Measurements from ENCODE around the gene KLF18.

GRCh38 chr1:44113095-44113609, 28.3 kb downstream of the KLF18 start:
- TF ChIP-seq CTCF (IDR thresholded peaks at IDR 0.05) (no peak), EZH2 (IDR thresholded peaks at IDR 0.05; ENCODE audit: borderline replicate concordance, insufficient read depth, low read depth, low read length, poor library complexity, severe bottlenecking) (no peak)
